ENCODE measurements around the gene GCAT.

DNA sequence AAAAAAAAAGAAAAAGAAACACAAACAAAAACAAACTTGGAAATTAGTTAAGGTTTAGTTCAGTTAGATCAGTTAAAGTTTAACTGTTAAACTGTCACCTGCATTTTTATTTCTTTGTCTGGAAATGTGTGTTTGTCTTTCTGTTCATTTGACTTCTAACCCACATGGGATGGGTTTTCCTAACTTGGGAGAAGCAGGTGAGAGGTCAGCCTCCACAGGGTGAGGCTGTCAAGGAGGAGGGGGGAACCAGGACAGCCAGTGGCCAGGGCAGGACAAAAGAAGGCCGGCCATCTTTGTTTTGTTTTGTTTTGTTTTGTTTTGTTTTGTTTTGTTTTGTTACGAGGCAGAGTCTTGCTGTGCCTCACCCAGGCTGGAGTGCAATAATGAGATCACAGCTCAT lies 13.4 kb upstream of the GCAT start:
- TF ChIP-seq, protein P1, sequence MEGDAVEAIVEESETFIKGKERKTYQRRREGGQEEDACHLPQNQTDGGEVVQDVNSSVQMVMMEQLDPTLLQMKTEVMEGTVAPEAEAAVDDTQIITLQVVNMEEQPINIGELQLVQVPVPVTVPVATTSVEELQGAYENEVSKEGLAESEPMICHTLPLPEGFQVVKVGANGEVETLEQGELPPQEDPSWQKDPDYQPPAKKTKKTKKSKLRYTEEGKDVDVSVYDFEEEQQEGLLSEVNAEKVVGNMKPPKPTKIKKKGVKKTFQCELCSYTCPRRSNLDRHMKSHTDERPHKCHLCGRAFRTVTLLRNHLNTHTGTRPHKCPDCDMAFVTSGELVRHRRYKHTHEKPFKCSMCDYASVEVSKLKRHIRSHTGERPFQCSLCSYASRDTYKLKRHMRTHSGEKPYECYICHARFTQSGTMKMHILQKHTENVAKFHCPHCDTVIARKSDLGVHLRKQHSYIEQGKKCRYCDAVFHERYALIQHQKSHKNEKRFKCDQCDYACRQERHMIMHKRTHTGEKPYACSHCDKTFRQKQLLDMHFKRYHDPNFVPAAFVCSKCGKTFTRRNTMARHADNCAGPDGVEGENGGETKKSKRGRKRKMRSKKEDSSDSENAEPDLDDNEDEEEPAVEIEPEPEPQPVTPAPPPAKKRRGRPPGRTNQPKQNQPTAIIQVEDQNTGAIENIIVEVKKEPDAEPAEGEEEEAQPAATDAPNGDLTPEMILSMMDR (optimal IDR thresholded peaks at IDR 0.05 in 1 of 3, IDR thresholded peaks at IDR 0.05 in 1 of 3, conservative IDR thresholded peaks at IDR 0.05 in 1 of 3; ENCODE audit: extremely low read depth in 1 of 3, insufficient read depth in 2 of 3, low read length in 3 of 3), result no peak
- no peak for TF ChIP-seq EZH2 (IDR thresholded peaks at IDR 0.05; ENCODE audit: low read length)
